Measurements from ENCODE around the gene XYLT1. TPM values are rescaled to one million over a fixed set of nuclear protein-coding genes. Genes with fewer than 3 reads are reported as not detected.

The XYLT1 gene
- total and polyA plus RNA-seq, 2 of the 13 experiments (the other 11 are each of a cell fraction or from before 2014, with no cell fraction given), result not detected

- no peak for TF ChIP-seq BCL3 (CRISPR knock-in tag; IDR thresholded peaks at IDR 0.05)
- TF ChIP-seq, protein P1, sequence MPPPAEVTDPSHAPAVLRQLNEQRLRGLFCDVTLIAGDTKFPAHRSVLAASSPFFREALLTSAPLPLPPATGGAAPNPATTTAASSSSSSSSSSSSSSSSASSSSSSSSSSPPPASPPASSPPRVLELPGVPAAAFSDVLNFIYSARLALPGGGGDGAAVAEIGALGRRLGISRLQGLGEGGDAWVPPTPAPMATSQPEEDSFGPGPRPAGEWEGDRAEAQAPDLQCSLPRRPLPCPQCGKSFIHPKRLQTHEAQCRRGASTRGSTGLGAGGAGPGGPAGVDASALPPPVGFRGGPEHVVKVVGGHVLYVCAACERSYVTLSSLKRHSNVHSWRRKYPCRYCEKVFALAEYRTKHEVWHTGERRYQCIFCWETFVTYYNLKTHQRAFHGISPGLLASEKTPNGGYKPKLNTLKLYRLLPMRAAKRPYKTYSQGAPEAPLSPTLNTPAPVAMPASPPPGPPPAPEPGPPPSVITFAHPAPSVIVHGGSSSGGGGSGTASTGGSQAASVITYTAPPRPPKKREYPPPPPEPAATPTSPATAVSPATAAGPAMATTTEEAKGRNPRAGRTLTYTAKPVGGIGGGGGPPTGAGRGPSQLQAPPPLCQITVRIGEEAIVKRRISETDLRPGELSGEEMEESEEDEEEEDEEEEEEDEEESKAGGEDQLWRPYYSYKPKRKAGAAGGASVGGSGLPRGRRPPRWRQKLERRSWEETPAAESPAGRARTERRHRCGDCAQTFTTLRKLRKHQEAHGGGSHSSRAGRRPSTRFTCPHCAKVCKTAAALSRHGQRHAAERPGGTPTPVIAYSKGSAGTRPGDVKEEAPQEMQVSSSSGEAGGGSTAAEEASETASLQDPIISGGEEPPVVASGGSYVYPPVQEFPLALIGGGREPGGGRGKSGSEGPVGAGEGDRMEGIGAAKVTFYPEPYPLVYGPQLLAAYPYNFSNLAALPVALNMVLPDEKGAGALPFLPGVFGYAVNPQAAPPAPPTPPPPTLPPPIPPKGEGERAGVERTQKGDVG (CRISPR knock-in tag; IDR thresholded peaks at IDR 0.05; ENCODE audit: borderline replicate concordance), result no peak
- no peak for TF ChIP-seq RORA (CRISPR knock-in tag; IDR thresholded peaks at IDR 0.05)
- peak; percentile 89 to 97 for TF ChIP-seq REST (IDR thresholded peaks at IDR 0.05; ENCODE audit: borderline replicate concordance in 1 of 2, low read depth in 1 of 2, low read length in 2 of 2)
- no peak for TF ChIP-seq ONECUT2 (CRISPR knock-in tag; IDR thresholded peaks at IDR 0.05)
- 0 out of 2 replicates have a peak, but pooled peaks have one; percentile 37 for TF ChIP-seq ZNF264 (CRISPR knock-in tag; IDR thresholded peaks at IDR 0.05)
- TF ChIP-seq ZBTB21 (CRISPR knock-in tag; IDR thresholded peaks at IDR 0.05), result peak; percentile 20; the same call in 1 of the 2 replicates
- TF ChIP-seq NKX3-1 (CRISPR knock-in tag; IDR thresholded peaks at IDR 0.05), result 0 out of 2 replicates have a peak, but pooled peaks have one; percentile 49
- no peak for TF ChIP-seq NCOA1 (CRISPR knock-in tag; IDR thresholded peaks at IDR 0.05)
- TF ChIP-seq ZNF446 (CRISPR knock-in tag; IDR thresholded peaks at IDR 0.05), result 0 out of 2 replicates have a peak, but pooled peaks have one; percentile 29
- TF ChIP-seq RFXAP (CRISPR knock-in tag; IDR thresholded peaks at IDR 0.05; ENCODE audit: borderline replicate concordance), result no peak
- no peak for TF ChIP-seq ZNF546 (CRISPR knock-in tag; conservative IDR thresholded peaks at IDR 0.05)
- TF ChIP-seq ZNF256 (CRISPR knock-in tag; conservative IDR thresholded peaks at IDR 0.05), result no peak
- peak; percentile 89 for TF ChIP-seq ZNF232 (CRISPR knock-in tag; IDR thresholded peaks at IDR 0.05; ENCODE audit: borderline replicate concordance)
- TF ChIP-seq JUNB (CRISPR knock-in tag; IDR thresholded peaks at IDR 0.05; ENCODE audit: borderline replicate concordance), result peak; percentile 37; the same call in 1 of the 2 replicates
- no peak for TF ChIP-seq ZFP41 (CRISPR knock-in tag; IDR thresholded peaks at IDR 0.05; ENCODE audit: borderline replicate concordance)
- no peak for TF ChIP-seq ZNF549 (CRISPR knock-in tag; IDR thresholded peaks at IDR 0.05)
- no peak for TF ChIP-seq CREB1 (IDR thresholded peaks at IDR 0.05)
- TF ChIP-seq CREB1 (CRISPR knock-in tag; IDR thresholded peaks at IDR 0.05), result no peak
- TF ChIP-seq ZNF761 (CRISPR knock-in tag; conservative IDR thresholded peaks at IDR 0.05), result no peak
- TF ChIP-seq THAP11 (CRISPR knock-in tag; IDR thresholded peaks at IDR 0.05), result no peak
- TF ChIP-seq ZNF780A (CRISPR knock-in tag; IDR thresholded peaks at IDR 0.05), result 0 out of 2 replicates have a peak, but pooled peaks have one; percentile 31
- TF ChIP-seq ZNF777 (CRISPR knock-in tag; IDR thresholded peaks at IDR 0.05), result 0 out of 2 replicates have a peak, but pooled peaks have one; percentile 38
Measured at GRCh38 chr16:17138801-17139200, 332.0 kb downstream of the XYLT1 start (continued).

Data from HepG2 (cell line).